IMR-90 (cell line): Measurements from ENCODE around the gene GSKIP. TPM values are rescaled to one million over a fixed set of nuclear protein-coding genes. Genes with fewer than 3 reads are reported as not detected.

Experiments used
- ATAC-seq: fragments of 200-7000 bp; cut with Tn5 transposase; 2 replicates; pipeline ENCODE4 v1.9.1; 2020; ENCODE audit warnings: low read depth, mild to moderate bottlenecking, moderate library complexity
- BruUV-seq: library from RNA; stranded (reverse); fragments of 400-500 nt; replicated peaks from 2 replicates; lab custom pipeline; 2021; lab: Mats Ljungman, UMichigan
- CTCF ChIA-PET: fragments of 300-600 bp; formaldehyde crosslinking; extraction: SDS; loops from one replicate; lab custom pipeline; 2021; ENCODE audit warnings: antibody characterized with exemption; lab: Yijun Ruan, JAX
- POLR2A ChIA-PET: fragments of 300-600 bp; sonication (Branson Sonifier 250); formaldehyde crosslinking; loops from one replicate; lab custom pipeline; 2022; ENCODE audit warnings: antibody characterized with exemption; ENCODE audit not compliant: unreplicated experiment; lab: Charles Lee
- DNase-seq: peaks from one replicate; pipeline ENCODE4 v3.0.0; 2013
- H2AFZ ChIP-seq: replicated peaks from 2 replicates; pipeline ENCODE3; 2013; ENCODE audit warnings: low read length, mild to moderate bottlenecking; ENCODE audit not compliant: poor library complexity
- H2AK5ac ChIP-seq: 2 replicates; pipeline ENCODE4 v1.6.1; 2013; ENCODE audit warnings: low read depth, low read length, inconsistent platforms
- H2AK9ac ChIP-seq: replicated peaks from 2 replicates; pipeline ENCODE3; 2013; ENCODE audit warnings: mild to moderate bottlenecking, low read depth, low read length, moderate library complexity; ENCODE audit not compliant: poor library complexity
- H2BK120ac ChIP-seq: 2 replicates; pipeline ENCODE4 v1.6.1; 2013; ENCODE audit warnings: low read depth, low read length, inconsistent platforms
- H2BK15ac ChIP-seq: 3 replicates; pipeline ENCODE4 v1.6.1; 2013; ENCODE audit warnings: low read depth, low read length, inconsistent platforms
- H2BK20ac ChIP-seq: 2 replicates; pipeline ENCODE4 v1.6.1; 2013; ENCODE audit warnings: low read depth, mild to moderate bottlenecking, inconsistent platforms, low read length, moderate library complexity
- H2BK5ac ChIP-seq: 2 replicates; pipeline ENCODE4 v1.6.1; 2013; ENCODE audit warnings: mild to moderate bottlenecking, low read depth, low read length, inconsistent platforms; ENCODE audit not compliant: poor library complexity, severe bottlenecking
- H3K14ac ChIP-seq: replicated peaks from 2 replicates; pipeline ENCODE4 v1.6.1; 2013; ENCODE audit warnings: low read depth, low read length, inconsistent platforms
- H3K18ac ChIP-seq: 2 replicates; pipeline ENCODE4 v1.6.1; 2013; ENCODE audit warnings: low read depth, low read length, control low read depth
- H3K23ac ChIP-seq: 2 replicates; pipeline ENCODE4 v1.6.1; 2013; ENCODE audit warnings: low read depth, low read length, inconsistent platforms
- H3K27ac ChIP-seq: 2 replicates; pipeline ENCODE4 v1.5.1; 2013; ENCODE audit warnings: mild to moderate bottlenecking, control low read depth, low read length; ENCODE audit not compliant: insufficient read depth
- H3K27me3 ChIP-seq: 2 replicates; pipeline ENCODE4 v1.6.1; 2013; ENCODE audit warnings: low read length; ENCODE audit not compliant: control insufficient read depth, insufficient read depth
- H3K36me3 ChIP-seq: 2 replicates; pipeline ENCODE4 v1.6.1; 2013; ENCODE audit warnings: low read length, mixed read lengths; ENCODE audit not compliant: control insufficient read depth, insufficient read depth
- H3K4ac ChIP-seq: 2 replicates; pipeline ENCODE4 v1.6.1; 2013; ENCODE audit warnings: low read depth, low read length, inconsistent platforms
- H3K4me1 ChIP-seq: 2 replicates; pipeline ENCODE4 v1.6.1; 2013; ENCODE audit warnings: low read length, mixed read lengths; ENCODE audit not compliant: control insufficient read depth, insufficient read depth
- H3K4me2 ChIP-seq: 2 replicates; pipeline ENCODE4 v1.6.1; 2013; ENCODE audit warnings: low read depth, mild to moderate bottlenecking, control low read depth, low read length, moderate library complexity
- H3K4me3 ChIP-seq: 2 replicates; pipeline ENCODE4 v1.5.1; 2013; ENCODE audit warnings: low read depth, mild to moderate bottlenecking, control low read depth, low read length, moderate library complexity; ENCODE audit not compliant: insufficient read depth
- H3K56ac ChIP-seq: 2 replicates; pipeline ENCODE4 v1.6.1; 2013; ENCODE audit warnings: low read length, inconsistent platforms; ENCODE audit not compliant: insufficient read depth; ENCODE audit errors: extremely low read depth
- H3K79me1 ChIP-seq, 2 experiments: 2 replicates each; pipeline ENCODE4 v1.6.1; 2013; ENCODE audit warnings: low read length in 2 of 2, inconsistent platforms in 1 of 2, low read depth in 1 of 2
- H3K9ac ChIP-seq: 2 replicates; pipeline ENCODE4 v1.6.1; 2013; ENCODE audit warnings: low read depth, low read length, control low read depth
- H3K9me1 ChIP-seq: 2 replicates; pipeline ENCODE4 v1.6.1; 2013; ENCODE audit warnings: low read length, inconsistent platforms; ENCODE audit not compliant: insufficient read depth
- H3K9me3 ChIP-seq: 2 replicates; pipeline ENCODE4 v1.6.1; 2013; ENCODE audit warnings: low read length; ENCODE audit not compliant: control insufficient read depth, insufficient read depth
- H4K20me1 ChIP-seq: 2 replicates; pipeline ENCODE4 v1.6.1; 2013; ENCODE audit warnings: low read length, inconsistent platforms; ENCODE audit not compliant: insufficient read depth
- H4K5ac ChIP-seq: 2 replicates; pipeline ENCODE4 v1.6.1; 2013; ENCODE audit warnings: mild to moderate bottlenecking, low read depth, low read length, control low read depth
- H4K8ac ChIP-seq, 2 experiments: 2 replicates each; pipeline ENCODE4 v1.6.1; 2013; ENCODE audit warnings: low read depth in 2 of 2, low read length in 2 of 2, control low read depth in 1 of 2, inconsistent platforms in 1 of 2
- H4K91ac ChIP-seq: 2 replicates; pipeline ENCODE4 v1.6.1; 2013; ENCODE audit warnings: low read depth, low read length, inconsistent platforms; ENCODE audit not compliant: insufficient read depth
- BHLHE40 ChIP-seq: fragments of 150-350 bp; IDR thresholded peaks from 2 replicates; pipeline ENCODE4 v1.6.1; 2016; ENCODE audit warnings: mild to moderate bottlenecking, low read depth, low read length
- CEBPB ChIP-seq: IDR thresholded peaks from 2 replicates; pipeline ENCODE4 v1.6.1; 2012; ENCODE audit warnings: low read depth, low read length, improper control_type of control experiment
- CHD1 ChIP-seq: IDR thresholded peaks from 2 replicates; pipeline ENCODE4 v1.6.1; 2012; ENCODE audit warnings: low read depth, low read length, improper control_type of control experiment
- CTCF ChIP-seq: conservative IDR thresholded peaks from 2 replicates; pipeline ENCODE4 v1.5.1; 2012; ENCODE audit warnings: mild to moderate bottlenecking, low read depth, low read length, improper control_type of control experiment
- ELK1 ChIP-seq: fragments of 150-350 bp; IDR thresholded peaks from 2 replicates; pipeline ENCODE4 v1.6.1; 2016; ENCODE audit warnings: low read depth, mild to moderate bottlenecking, low read length, moderate library complexity, borderline replicate concordance
- MAFK ChIP-seq: IDR thresholded peaks from 2 replicates; pipeline ENCODE4 v1.6.1; 2012; ENCODE audit warnings: low read depth, low read length, improper control_type of control experiment
- MXI1 ChIP-seq: IDR thresholded peaks from 2 replicates; pipeline ENCODE4 v1.6.1; 2012; ENCODE audit warnings: low read depth, mild to moderate bottlenecking, low read length, moderate library complexity, borderline replicate concordance
- POLR2A ChIP-seq: IDR thresholded peaks from 2 replicates; pipeline ENCODE4 v1.6.1; 2012; ENCODE audit warnings: mild to moderate bottlenecking, low read depth, low read length
- RAD21 ChIP-seq: IDR thresholded peaks from 2 replicates; pipeline ENCODE4 v1.6.1; 2012; ENCODE audit warnings: low read length, improper control_type of control experiment
- RCOR1 ChIP-seq: IDR thresholded peaks from 2 replicates; pipeline ENCODE4 v1.6.1; 2012; ENCODE audit warnings: mild to moderate bottlenecking, low read length, improper control_type of control experiment; ENCODE audit not compliant: insufficient replicate concordance
- SMC3 ChIP-seq: fragments of 150-350 bp; IDR thresholded peaks from 2 replicates; pipeline ENCODE4 v1.6.1; 2016; ENCODE audit warnings: low read depth, mild to moderate bottlenecking, antibody characterized with exemption, low read length, moderate library complexity
- USF2 ChIP-seq: fragments of 150-350 bp; IDR thresholded peaks from 2 replicates; pipeline ENCODE4 v1.6.1; 2017; ENCODE audit warnings: mild to moderate bottlenecking, antibody characterized with exemption, low read length, low read depth
- WGBS, 2 experiments: methylation state at CpG; one replicate each; pipeline versions ENCODE4 v1.1.5 to v1.1.7; 2013; ENCODE audit warnings: missing lambda C conversion rate in 2 of 2; ENCODE audit not compliant: insufficient read length in 1 of 2; ENCODE audit errors: extremely low coverage in 2 of 2; 5-methylcytosine and 5-hydroxymethylcytosine counted together
- dilution Hi-C: fragments of 300-500 bp; cut with HindIII; formaldehyde crosslinking; loops from one replicate; pipeline ENCODE4 v1.14.3; 2018; ENCODE audit warnings: low sequenced_read_pairs; ENCODE audit not compliant: unreplicated experiment
- in situ Hi-C: fragments of 300-500 bp; cut with MboI; formaldehyde crosslinking; loops from 3 replicates; pipeline ENCODE4 v1.14.3; 2019; ENCODE audit warnings: low sequenced_read_pairs, inconsistent platforms, mixed read lengths
- intact Hi-C: fragments of 100-400 bp; cut with micrococcal nuclease; formaldehyde crosslinking; loops from 2 replicates; pipeline ENCODE4 v1.10.0; 2022
- polyA plus RNA-seq, 3 experiments: library from polyadenylated mRNA; depleted of rRNA; stranded (reverse); fragments of >200 nt; gene quantifications; 2 replicates each; pipeline ENCODE4 v1.2.3, GENCODE V29; 2012; ENCODE audit warnings: low replicate concordance in 1 of 3
- total RNA-seq: library from RNA; depleted of rRNA; stranded (reverse); fragments of >200 nt; gene quantifications from 2 replicates; pipeline ENCODE4 v1.2.3, GENCODE V29; 2012

The GSKIP gene
- total and polyA plus RNA-seq, 2 of the 4 experiments (the other 2 are of a cell fraction) = 11.7 to 22.0 TPM

- H3K56ac ChIP-seq = no peak overlapping the region
- H3K4me1 ChIP-seq = no peaks in the 10 kb centered on the region
- no peak overlapping the region for H3K9ac ChIP-seq
- H3K27me3 ChIP-seq = no peaks in the 10 kb centered on the region
- H3K18ac ChIP-seq = no peak overlapping the region
- H3K4me2 ChIP-seq = no peak overlapping the region
- in situ Hi-C loops = no loop called here
- WGBS, 2 experiments = no CpG with 5 or more reads among the region's 1 CpG
- no peak overlapping the region for H3K4ac ChIP-seq
- ATAC-seq (no peak), DNase-seq (no peak)
- no peak overlapping the region for H2AK5ac ChIP-seq
- H3K14ac ChIP-seq = no peak overlapping the region
- no peaks in the 10 kb centered on the region for H3K9me3 ChIP-seq
- H2BK15ac ChIP-seq = no peak overlapping the region
- no peak overlapping the region for H2AK9ac ChIP-seq
- H3K79me1 ChIP-seq = no peaks in the 10 kb centered on the region; a peak in 1 of 4 replicates
- POLR2A ChIA-PET = no interaction called here
- CTCF ChIA-PET = no interaction called here
- no peak overlapping the region for H3K4me3 ChIP-seq
- H3K23ac ChIP-seq = no peak overlapping the region
- no peak overlapping the region for H2BK20ac ChIP-seq
- no peak overlapping the region for H4K91ac ChIP-seq
- no TSS peak for BruUV-seq
- H3K9me1 ChIP-seq = peaks cover 5% of the 10 kb centered on the region; the same call in 1 of the 2 replicates
- no peak overlapping the region for H2BK5ac ChIP-seq
- TF ChIP-seq RAD21 (no peak), MXI1 (no peak), CHD1 (no peak), USF2 (no peak), SMC3 (no peak), RCOR1 (no peak), MAFK (no peak), BHLHE40 (no peak), ELK1 (no peak), CTCF (no peak), CEBPB (no peak), POLR2A (no peak)
- no peaks in the 10 kb centered on the region for H4K20me1 ChIP-seq
- no peak overlapping the region for H2AFZ ChIP-seq
- H4K5ac ChIP-seq = no peak overlapping the region
- dilution Hi-C loops = no loop called here
- intact Hi-C loops = no loop called here
- H3K36me3 ChIP-seq = peaks cover 16% of the 10 kb centered on the region
- no peak overlapping the region for H3K27ac ChIP-seq
- no peak overlapping the region for H4K8ac ChIP-seq
- no peak overlapping the region for H2BK120ac ChIP-seq
These were observed 42.7 kb upstream of the GSKIP start for GRCh38 chr14:96320605-96321004.
